H7 (cell line): ENCODE data around the gene YY1. TPM values are rescaled to one million over a fixed set of nuclear protein-coding genes. Genes with fewer than 3 reads are reported as not detected.

Experiments
- DNase-seq: peaks from one replicate; pipeline ENCODE4 v3.0.0; 2012
- H3K27me3 ChIP-seq: 2 replicates; pipeline ENCODE4 v1.6.0; 2011; ENCODE audit warnings: mild to moderate bottlenecking, low read length; ENCODE audit not compliant: control insufficient read depth, insufficient read depth
- H3K36me3 ChIP-seq: replicated peaks from 2 replicates; pipeline ENCODE4 v1.5.1; 2011; ENCODE audit warnings: low read length; ENCODE audit not compliant: control insufficient read depth, insufficient read depth
- H3K4me3 ChIP-seq: 2 replicates; pipeline ENCODE4 v1.5.1; 2011; ENCODE audit warnings: low read depth, mild to moderate bottlenecking, control low read depth, low read length, moderate library complexity; ENCODE audit not compliant: insufficient read depth
- total RNA-seq: library from RNA; depleted of rRNA; stranded (reverse); fragments of >200 nt; shearing (Covaris generic); gene quantifications from 2 replicates; pipeline ENCODE4 v1.2.3, GENCODE V29; 2014

Gene YY1
- total RNA-seq, 1 experiment from 2014 or later = 50.9 TPM

DNA sequence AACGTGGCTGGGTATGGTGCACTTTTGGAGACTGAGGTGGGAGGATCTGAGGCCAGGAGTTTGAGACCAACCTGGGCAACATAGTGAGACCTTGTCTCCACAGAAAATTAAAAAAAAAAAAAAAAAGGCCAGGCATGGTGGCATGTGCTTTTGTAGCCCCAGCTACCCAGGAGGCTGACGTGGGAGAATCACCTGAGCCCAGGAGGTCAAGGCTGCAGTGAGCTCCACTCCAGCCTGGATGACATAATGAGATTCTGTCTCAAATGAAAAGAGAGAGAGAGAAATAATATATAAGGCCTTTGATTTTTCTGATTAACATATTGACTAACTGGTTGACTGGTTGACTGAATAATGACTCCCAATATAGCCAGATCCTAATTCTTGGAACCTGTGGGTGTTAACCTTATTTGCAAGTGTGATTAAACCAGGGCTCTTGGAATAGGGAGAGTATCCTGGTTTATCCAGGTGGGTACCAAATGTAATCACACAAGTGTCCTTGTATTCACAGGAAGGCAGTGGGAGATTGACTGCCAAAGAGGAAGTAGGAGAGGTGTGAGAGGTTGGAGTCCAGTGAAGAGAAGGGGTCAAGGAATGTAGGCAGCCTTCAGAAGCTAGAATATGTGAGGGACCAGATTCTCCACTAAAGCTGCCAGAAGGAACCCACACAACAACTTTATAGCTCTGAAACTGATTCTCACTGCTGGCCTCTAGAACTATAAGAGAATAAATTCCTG is 12.0 kb downstream of the YY1 start:
- no peaks in the 10 kb centered on the region for H3K36me3 ChIP-seq
- no peak for DNase-seq
- no peak overlapping the region for H3K4me3 ChIP-seq

DNA sequence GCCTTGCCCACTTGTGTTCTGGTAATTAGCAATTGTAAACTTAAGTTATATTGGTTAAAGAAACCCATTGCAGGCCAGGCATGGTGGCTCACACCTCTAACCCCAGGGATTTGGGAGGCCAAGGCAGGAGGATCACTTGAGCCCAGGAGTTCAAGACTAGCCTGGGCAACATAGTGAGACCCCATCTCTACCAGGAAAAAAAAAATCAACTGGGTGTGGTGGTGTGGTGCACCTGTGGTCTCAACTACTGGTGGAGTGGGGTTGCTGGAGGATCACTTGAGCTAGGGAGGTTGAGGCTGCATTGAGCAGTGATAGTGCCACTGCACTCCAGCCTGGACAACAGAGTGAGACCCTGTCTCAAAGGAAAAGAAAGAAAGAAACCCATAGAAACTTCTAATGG is 13.7 kb downstream of the YY1 start:
- DNase-seq = no peak
- H3K4me3 ChIP-seq = no peak overlapping the region
- no peaks in the 10 kb centered on the region for H3K36me3 ChIP-seq

More for the DNA sequence above, 12.0 kb downstream of the YY1 start:
- H3K27me3 ChIP-seq = no peaks in the 10 kb centered on the region

GRCh38 chr14:100256339-100256895 is 17.5 kb downstream of the YY1 start:
- no peak for DNase-seq
- Histone ChIP-seq H3K27me3 (no peaks in the 10 kb centered on the region), H3K36me3 (no peaks in the 10 kb centered on the region), H3K4me3 (no peak overlapping the region)

More for the DNA sequence above, 13.7 kb downstream of the YY1 start:
- H3K27me3 ChIP-seq = no peaks in the 10 kb centered on the region

DNA sequence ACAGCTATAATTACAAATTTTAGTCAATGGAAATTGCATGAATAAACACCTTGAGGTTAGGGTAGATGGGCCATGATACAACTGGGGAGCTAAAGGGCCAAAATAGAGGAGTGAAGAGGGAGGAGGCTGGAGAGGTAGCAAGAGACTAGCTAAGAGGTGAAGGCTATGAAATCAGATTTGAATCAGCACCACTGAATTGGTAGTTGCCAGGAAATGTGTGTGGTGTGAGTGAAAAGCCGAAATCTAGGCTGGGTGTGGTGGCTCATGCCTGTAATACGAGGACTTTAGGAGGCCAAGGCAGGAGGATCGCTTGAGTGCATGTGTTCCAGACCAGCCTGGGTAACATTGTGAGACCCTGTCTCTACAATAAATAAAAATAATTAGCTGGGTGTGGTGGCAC is 22.7 kb downstream of the YY1 start:
- H3K4me3 ChIP-seq = no peak overlapping the region
- H3K27me3 ChIP-seq = no peaks in the 10 kb centered on the region
- H3K36me3 ChIP-seq = peaks cover 4% of the 10 kb centered on the region
- DNase-seq = no peak

DNA sequence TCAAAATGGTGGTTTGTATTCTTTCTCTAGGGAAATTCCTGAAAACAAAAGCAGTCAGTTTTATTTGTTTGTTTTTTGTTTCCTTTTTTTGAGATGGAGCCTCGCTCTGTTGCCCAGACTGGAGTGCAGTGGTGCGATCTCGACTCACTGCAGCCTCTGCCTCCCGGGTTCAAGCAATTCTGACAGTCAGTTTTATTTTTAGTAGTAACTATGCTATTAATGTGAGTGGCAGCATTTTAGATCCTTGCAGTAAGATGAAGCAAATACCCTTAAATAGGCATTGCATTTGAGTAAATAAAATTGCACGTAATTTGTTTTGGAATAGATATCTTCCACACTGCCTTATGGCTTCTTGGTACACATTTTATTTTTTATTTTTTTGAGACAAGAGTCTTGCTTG is 23.6 kb downstream of the YY1 start:
- no peak overlapping the region for H3K4me3 ChIP-seq
- H3K27me3 ChIP-seq = no peaks in the 10 kb centered on the region
- peaks cover 4% of the 10 kb centered on the region for H3K36me3 ChIP-seq
- no peak for DNase-seq

DNA sequence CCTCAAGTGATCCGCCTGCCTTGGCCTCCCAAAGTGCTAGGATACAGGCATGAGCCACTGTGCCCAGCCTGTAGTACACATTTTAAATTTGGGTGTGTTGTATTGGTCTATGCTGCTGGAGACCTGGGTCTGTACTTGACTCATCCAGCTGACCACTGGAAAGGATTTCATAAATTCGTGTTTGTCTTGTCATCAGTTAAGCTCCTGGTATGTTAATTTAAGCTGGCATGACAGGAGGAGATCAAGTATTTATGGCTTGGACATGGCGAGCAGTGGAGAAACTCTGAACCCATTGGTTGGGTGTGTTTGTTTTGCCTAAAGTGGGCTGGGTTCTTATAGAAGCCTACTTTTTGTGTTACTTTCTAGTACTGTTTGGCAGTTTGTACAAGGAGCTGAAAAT is 24.2 kb downstream of the YY1 start:
- Histone ChIP-seq H3K36me3 (peaks cover 4% of the 10 kb centered on the region), H3K27me3 (no peaks in the 10 kb centered on the region), H3K4me3 (no peak overlapping the region)
- DNase-seq = no peak

GRCh38 chr14:100267990-100268389 is 29.0 kb downstream of the YY1 start:
- no peak for DNase-seq
- Histone ChIP-seq H3K4me3 (no peak overlapping the region), H3K27me3 (no peaks in the 10 kb centered on the region), H3K36me3 (peaks cover 3% of the 10 kb centered on the region)

GRCh38 chr14:100268591-100269207 is 29.8 kb downstream of the YY1 start:
- Histone ChIP-seq H3K27me3 (no peaks in the 10 kb centered on the region), H3K36me3 (no peaks in the 10 kb centered on the region), H3K4me3 (no peak overlapping the region)
- no peak for DNase-seq

GRCh38 chr14:100271247-100271939 is 32.4 kb downstream of the YY1 start:
- DNase-seq = no peak
- no peaks in the 10 kb centered on the region for H3K27me3 ChIP-seq
- H3K36me3 ChIP-seq = peaks cover under 1% of the 10 kb centered on the region; the same call in 1 of the 2 replicates
- no peak overlapping the region for H3K4me3 ChIP-seq

DNA sequence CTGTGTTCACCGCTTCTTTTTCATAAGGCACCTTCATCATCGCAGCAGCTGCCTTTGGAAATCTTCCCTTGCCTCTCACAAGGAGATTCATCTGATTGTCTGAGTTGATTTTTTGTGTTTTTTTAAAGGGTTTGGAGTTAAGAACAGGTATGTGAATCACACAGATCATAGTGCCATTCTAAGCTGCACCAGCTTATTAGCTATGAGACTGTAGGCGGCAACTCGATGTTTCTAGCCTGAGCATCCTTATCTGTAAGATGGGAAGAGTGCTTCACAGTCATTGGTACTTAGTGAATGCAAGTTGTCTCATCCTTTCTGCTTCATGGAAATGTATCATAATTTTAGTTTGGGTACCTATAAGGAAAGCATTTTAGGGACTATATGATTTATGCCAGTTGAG is 35.3 kb downstream of the YY1 start:
- Histone ChIP-seq H3K4me3 (no peak overlapping the region), H3K36me3 (peaks cover 5% of the 10 kb centered on the region), H3K27me3 (no peaks in the 10 kb centered on the region)
- DNase-seq = no peak

DNA sequence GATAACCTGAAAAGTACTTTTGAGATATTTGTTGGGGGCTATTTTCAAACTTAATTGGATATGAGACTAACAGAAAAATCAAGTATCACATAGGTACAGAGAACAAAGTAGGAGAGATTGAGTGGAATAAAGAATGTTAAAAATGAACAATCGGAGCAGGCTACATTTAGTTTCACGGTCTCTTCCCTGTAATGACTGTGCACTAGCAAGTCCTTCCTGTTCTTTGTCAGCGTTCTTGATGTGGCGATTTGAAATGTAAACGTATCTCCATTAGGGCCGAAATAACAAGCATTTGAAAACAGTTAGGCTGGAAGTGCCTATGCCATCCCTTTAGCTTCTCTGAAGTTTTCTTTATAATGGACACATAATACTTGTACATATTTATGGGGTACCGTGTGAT is 36.3 kb downstream of the YY1 start:
- Histone ChIP-seq H3K36me3 (peaks cover 5% of the 10 kb centered on the region), H3K27me3 (no peaks in the 10 kb centered on the region), H3K4me3 (no peak overlapping the region)
- no peak for DNase-seq

DNA sequence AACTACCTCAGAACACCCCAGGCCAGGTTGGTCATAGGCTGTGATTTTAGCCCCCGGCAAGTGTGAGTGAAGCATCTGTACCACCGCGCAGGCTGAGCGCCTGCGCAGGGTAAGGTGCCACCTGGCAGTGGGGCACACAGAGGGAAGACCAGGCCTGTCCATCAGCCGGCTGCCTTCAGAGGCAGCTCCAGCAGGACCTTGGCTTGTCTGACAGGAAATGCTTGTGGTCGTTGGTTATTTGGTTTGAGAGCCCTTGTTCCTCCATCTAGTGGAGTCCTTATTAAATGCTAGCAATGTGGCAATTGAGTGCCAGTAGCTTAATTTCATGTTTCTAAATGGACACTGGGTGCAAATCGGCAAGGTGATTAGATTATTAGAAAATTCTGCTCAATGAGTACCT is 39.8 kb downstream of the YY1 start:
- Histone ChIP-seq H3K36me3 (peaks cover 5% of the 10 kb centered on the region), H3K27me3 (no peaks in the 10 kb centered on the region)
- no peak for DNase-seq

GRCh38 chr14:100279133-100279532 is 40.2 kb downstream of the YY1 start:
- Histone ChIP-seq H3K36me3 (peaks cover 5% of the 10 kb centered on the region), H3K4me3 (no peak overlapping the region), H3K27me3 (no peaks in the 10 kb centered on the region)
- DNase-seq = no peak

More for the DNA sequence above, 39.8 kb downstream of the YY1 start:
- no peak overlapping the region for H3K4me3 ChIP-seq

DNA sequence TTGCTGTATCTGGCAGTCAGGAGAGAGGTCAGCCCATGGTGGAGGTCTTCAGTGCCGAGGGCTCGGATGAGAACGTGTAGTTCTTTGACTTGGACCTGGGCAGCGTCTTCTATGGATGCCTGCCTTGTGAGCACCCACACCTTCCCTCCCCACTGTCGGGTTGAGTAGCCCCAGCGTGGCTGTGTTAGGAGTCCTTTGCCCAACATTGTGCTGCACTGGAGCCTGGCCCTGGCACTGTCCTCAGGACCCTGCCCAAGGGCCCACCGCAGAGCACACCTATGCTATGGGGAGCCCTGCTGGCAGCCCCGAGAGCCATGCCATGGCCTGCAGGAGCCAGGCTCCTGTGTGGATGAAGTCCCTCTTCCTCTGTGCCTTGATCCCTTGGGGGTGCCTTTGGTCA is 40.6 kb downstream of the YY1 start:
- Histone ChIP-seq H3K27me3 (no peaks in the 10 kb centered on the region), H3K4me3 (no peak overlapping the region), H3K36me3 (peaks cover 5% of the 10 kb centered on the region)
- no peak for DNase-seq
